ENCODE measurements around the gene STAMBPL1. TPM values are rescaled to one million over a fixed set of nuclear protein-coding genes. Genes with fewer than 3 reads are reported as not detected.

Gene STAMBPL1
- total RNA-seq, 1 donor from 2014 or later = 8.6 TPM

GRCh38 chr10:88971221-88972061 lies 91.4 kb downstream of the STAMBPL1 start:
- FAIRE-seq = no peak
- no peak for DNase-seq (ENCODE audit: low spot score in 2 of 2)

Other genes with a start within 250 kb of the STAMBPL1 start
- not detected for gene LIPF, start 215.8 kb upstream of the STAMBPL1 start, total RNA-seq
- not detected for gene LIPK, start 174.0 kb upstream of the STAMBPL1 start, total RNA-seq
- gene LIPN, start 120.2 kb upstream of the STAMBPL1 start, total RNA-seq = not detected
- gene LIPM, start 77.5 kb upstream of the STAMBPL1 start, total RNA-seq = not detected
- under 0.01 TPM for gene ANKRD22, start 28.4 kb upstream of the STAMBPL1 start, total RNA-seq
- 26.1 TPM for gene ACTA2, start 72.5 kb downstream of the STAMBPL1 start, total RNA-seq
- 1.6 TPM for gene FAS, start 110.6 kb downstream of the STAMBPL1 start, total RNA-seq

Measured in frontal cortex (tissue), 4 donors.